Stimulated activated CD4-positive, alpha-beta T cell treated with anti-CD3 and anti-CD28 coated beads, Interleukin-4, amount 100 ng/mL, for 48 hours (primary cell): ENCODE results near the gene BEST4.
A peak's percentile ranks its signal among the peaks of the same experiment; 100 is the strongest.
"Not testable (repeated sequence)": the region's sequence is repeated elsewhere in the genome, so short reads cannot be mapped to it uniquely, and the experiment has no call there.

Experiments used
- DNase-seq, 2 donors: peaks; one replicate each; pipeline ENCODE4 v3.0.0-alpha.2; 2020; ENCODE audit warnings: low read depth in 2 of 2

BEST4 gene

GRCh38 chr1:44802306-44803061, 14.5 kb upstream of the BEST4 start:
- DNase-seq: no peak

GRCh38 chr1:44801491-44802305, 13.7 kb upstream of the BEST4 start:
- no peak for DNase-seq

GRCh38 chr1:44799770-44800584, 12.0 kb upstream of the BEST4 start, which contains the start of gene PLK3:
TSS of gene PLK3 (plus strand) at chr1:44800377. CDS start at chr1:44800464, 87 bp downstream.
- peak; percentile 97 to 98 for DNase-seq

- DNase-seq: no peak
These were observed 10.8 kb upstream of the BEST4 start for GRCh38 chr1:44798481-44799365.

- DNase-seq: not testable (repeated sequence)
These were observed 9.9 kb upstream of the BEST4 start for GRCh38 chr1:44797886-44798285.

- DNase-seq: no peak
These were observed 4.9 kb upstream of the BEST4 start for GRCh38 chr1:44792736-44793502.

- DNase-seq: no peak
These were observed 3.2 kb upstream of the BEST4 start for GRCh38 chr1:44790968-44791801.

- DNase-seq: no peak
These were observed 464 bp downstream of the BEST4 start for GRCh38 chr1:44787506-44787905.

GRCh38 chr1:44786841-44787426, 1.0 kb downstream of the BEST4 start:
- no peak for DNase-seq

GRCh38 chr1:44786138-44786840, 1.7 kb downstream of the BEST4 start:
- DNase-seq: peak; percentile 69 to 74

- DNase-seq: no peak
These were observed 2.4 kb downstream of the BEST4 start for GRCh38 chr1:44785501-44786137.

GRCh38 chr1:44785029-44785380, 3.0 kb downstream of the BEST4 start:
- DNase-seq: no peak

GRCh38 chr1:44784094-44785028, 3.6 kb downstream of the BEST4 start:
- DNase-seq: no peak

GRCh38 chr1:44783697-44784093, 4.3 kb downstream of the BEST4 start:
- DNase-seq: no peak

GRCh38 chr1:44780583-44781121, 7.3 kb downstream of the BEST4 start:
- no peak for DNase-seq
